HCT116 (cell line): ENCODE results near the gene LRRC4B. TPM values are rescaled to one million over a fixed set of nuclear protein-coding genes. Genes with fewer than 3 reads are reported as not detected.

Experiments used
- ATAC-seq: fragments of 200-7000 bp; cut with Tn5 transposase; 2 replicates; pipeline ENCODE4 v1.9.1; 2020; ENCODE audit warnings: mild to moderate bottlenecking, moderate library complexity
- BruUV-seq: library from RNA; stranded (reverse); fragments of 400-500 nt; replicated peaks from 2 replicates; lab custom pipeline; 2021; lab: Mats Ljungman, UMichigan
- CTCF ChIA-PET: fragments of 300-600 bp; sonication (Branson Sonifier 250); formaldehyde crosslinking; loops from one replicate; lab custom pipeline; 2021; ENCODE audit warnings: antibody characterized with exemption; lab: Charles Lee
- POLR2A ChIA-PET: fragments of 300-600, 350-600 bp; sonication (Branson Sonifier 250); formaldehyde crosslinking; loops from one replicate; lab custom pipeline; 2021; ENCODE audit warnings: antibody characterized with exemption; lab: Charles Lee
- RAD21 ChIA-PET, 2 experiments: fragments of 300-600 bp; sonication (Branson Sonifier 250); formaldehyde crosslinking; loops; one replicate each; lab custom pipeline; 2023; ENCODE audit warnings: low total read pairs in 2 of 2; ENCODE audit not compliant: uncharacterized antibody in 2 of 2, unreplicated experiment in 2 of 2, low non-redundant PET in 1 of 2; lab: Charles Lee
- DNase-seq: peaks from one replicate; pipeline ENCODE4 v3.0.0-alpha.2; 2010; ENCODE audit warnings: low read depth, low spot score
- H2AFZ ChIP-seq: fragments of 200-600 bp; shearing (Covaris generic), sonication (generic); 2 replicates; pipeline ENCODE4 v1.6.1; 2017; ENCODE audit warnings: low read depth, mixed run types, mixed read lengths, antibody characterized with exemption, low read length; ENCODE audit not compliant: poor library complexity, severe bottlenecking
- H3K27ac ChIP-seq: 2 replicates; pipeline ENCODE4 v1.5.1; 2012; ENCODE audit warnings: low read depth, low read length
- H3K27me3 ChIP-seq: fragments of 200-600 bp; sonication (generic); 2 replicates; pipeline ENCODE4 v1.6.1; 2016; ENCODE audit warnings: mixed run types, low read length, mixed read lengths; ENCODE audit not compliant: insufficient read depth
- H3K36me3 ChIP-seq, 2 experiments: fragments of 200-500 bp in 1 of 2; fragments of 200-600 bp in 1 of 2; sonication (Bioruptor generic) in 1 of 2; sonication (generic) in 1 of 2; 2 replicates each; pipeline versions ENCODE4 v1.5.1 to v1.6.1; 2014 to 2016; ENCODE audit warnings: low read length in 2 of 2, inconsistent platforms in 1 of 2, mixed read lengths in 1 of 2, mixed run types in 1 of 2; ENCODE audit not compliant: insufficient read depth in 2 of 2, control insufficient read depth in 1 of 2
- H3K4me1 ChIP-seq, 2 experiments: fragments of 200-600 bp in 1 of 2; sonication (generic) in 1 of 2; 2 replicates each; pipeline versions ENCODE4 v1.5.1 to v1.6.1; 2012 to 2017; ENCODE audit warnings: low read length in 2 of 2, inconsistent platforms in 1 of 2, mild to moderate bottlenecking in 1 of 2, mixed read lengths in 1 of 2, mixed run types in 1 of 2, moderate library complexity in 1 of 2; ENCODE audit not compliant: insufficient read depth in 2 of 2, control insufficient read depth in 1 of 2
- H3K4me2 ChIP-seq: fragments of 200-600 bp; sonication (generic); 2 replicates; pipeline ENCODE4 v1.6.1; 2017; ENCODE audit warnings: mixed run types, low read length, mixed read lengths
- H3K4me3 ChIP-seq, 2 experiments: fragments of 200-600 bp in 1 of 2; sonication (generic) in 1 of 2; replicated peaks in 1 of 2; 2 replicates each; pipeline ENCODE4 v1.5.1; 2011 to 2016; ENCODE audit warnings: low read length in 2 of 2, control low read depth in 1 of 2, low read depth in 1 of 2, mild to moderate bottlenecking in 1 of 2, mixed read lengths in 1 of 2, mixed run types in 1 of 2
- H3K79me2 ChIP-seq: fragments of 200-600 bp; sonication (generic); 2 replicates; pipeline ENCODE4 v1.6.1; 2017; ENCODE audit warnings: mild to moderate bottlenecking, mixed run types, low read length, moderate library complexity, mixed read lengths; ENCODE audit not compliant: insufficient read depth
- H3K9ac ChIP-seq: fragments of 200-600 bp; sonication (generic); 2 replicates; pipeline ENCODE4 v1.6.1; 2016; ENCODE audit warnings: low read length, mixed read lengths
- H3K9me2 ChIP-seq: fragments of 200-600 bp; sonication (generic), shearing (Covaris generic); 2 replicates; pipeline ENCODE4 v1.6.1; 2017; ENCODE audit warnings: mixed run types, mild to moderate bottlenecking, moderate library complexity; ENCODE audit not compliant: insufficient read depth
- H3K9me3 ChIP-seq, 2 experiments: fragments of 200-500 bp in 1 of 2; fragments of 200-600 bp in 1 of 2; sonication (Bioruptor generic) in 1 of 2; sonication (generic) in 1 of 2; 2 replicates each; pipeline ENCODE4 v1.6.1; 2014 to 2017; ENCODE audit warnings: low read length in 2 of 2, mixed read lengths in 2 of 2, inconsistent platforms in 1 of 2, low read depth in 1 of 2, mild to moderate bottlenecking in 1 of 2, mixed run types in 1 of 2, moderate library complexity in 1 of 2; ENCODE audit not compliant: control insufficient read depth in 1 of 2, insufficient read depth in 1 of 2
- H4K20me1 ChIP-seq: fragments of 200-600 bp; sonication (generic), shearing (Covaris generic); 2 replicates; pipeline ENCODE4 v1.6.1; 2017; ENCODE audit warnings: mixed run types, mild to moderate bottlenecking, moderate library complexity; ENCODE audit not compliant: insufficient read depth
- CBX3 ChIP-seq: IDR thresholded peaks from 2 replicates; pipeline ENCODE4 v1.6.1; 2012; ENCODE audit warnings: low read depth
- CEBPB ChIP-seq: IDR thresholded peaks from 2 replicates; pipeline ENCODE4 v1.6.1; 2012; ENCODE audit warnings: low read depth
- EGR1 ChIP-seq: IDR thresholded peaks from 2 replicates; pipeline ENCODE4 v1.6.1; 2012; ENCODE audit warnings: low read depth
- EZH2 ChIP-seq: fragments of 200-600 bp; sonication (generic); IDR thresholded peaks from 2 replicates; pipeline ENCODE4 v1.6.1; 2017; ENCODE audit warnings: antibody characterized with exemption, mixed run types
- EZH2phosphoT487 ChIP-seq: fragments of 200-600 bp; IDR thresholded peaks from 2 replicates; pipeline ENCODE4 v1.6.1; 2018; ENCODE audit warnings: antibody characterized with exemption, borderline replicate concordance
- FOSL1 ChIP-seq: IDR thresholded peaks from 2 replicates; pipeline ENCODE4 v1.6.1; 2012; ENCODE audit warnings: low read depth
- POLR2A ChIP-seq: IDR thresholded peaks from 2 replicates; pipeline ENCODE4 v1.7.0; 2011; ENCODE audit warnings: borderline replicate concordance; ENCODE audit not compliant: insufficient read depth, insufficient read length; ENCODE audit errors: extremely low read depth
- POLR2AphosphoS5 ChIP-seq: IDR thresholded peaks from 2 replicates; pipeline ENCODE4 v1.6.1; 2011; ENCODE audit warnings: mild to moderate bottlenecking, low read depth, low read length, moderate library complexity
- SP1 ChIP-seq: IDR thresholded peaks from 2 replicates; pipeline ENCODE4 v1.6.1; 2012; ENCODE audit warnings: low read depth
- TCF7L2 ChIP-seq: IDR thresholded peaks from 2 replicates; pipeline ENCODE4 v1.7.0; 2011; ENCODE audit warnings: borderline replicate concordance, inconsistent platforms; ENCODE audit not compliant: insufficient read depth, insufficient read length; ENCODE audit errors: extremely low read depth
- ZNF274 ChIP-seq: fragments of 200-500 bp; sonication (Bioruptor generic); IDR thresholded peaks from 2 replicates; pipeline ENCODE4 v1.6.1; 2014; ENCODE audit warnings: mild to moderate bottlenecking, low read depth, low read length, inconsistent platforms
- intact Hi-C: fragments of 100-400 bp; cut with micrococcal nuclease; formaldehyde crosslinking; loops from 2 replicates; pipeline ENCODE4 v1.10.0; 2022
- total RNA-seq: library from RNA; stranded (reverse); gene quantifications from one replicate; pipeline ENCODE4 v1.2.1, GENCODE V29; 2021; ENCODE audit not compliant: unreplicated experiment
- TF ChIP-seq, protein P1 (sequence below): IDR thresholded peaks from 2 replicates; pipeline ENCODE4 v1.6.1; 2012
- TF ChIP-seq, protein P2 (sequence below): IDR thresholded peaks from 2 replicates; pipeline ENCODE4 v1.6.1; 2012
- TF ChIP-seq, protein P3 (sequence below), 3 experiments: fragments of 200-600 bp in 1 of 3; sonication (generic) in 1 of 3; IDR thresholded peaks in 2 of 3; conservative IDR thresholded peaks in 1 of 3; 2 replicates each; pipeline ENCODE4 v1.5.1; 2012 to 2017; ENCODE audit warnings: low read depth in 2 of 3, low read length in 2 of 3, antibody characterized with exemption in 1 of 3, borderline replicate concordance in 1 of 3, control low read depth in 1 of 3, mild to moderate bottlenecking in 1 of 3, mixed read lengths in 1 of 3, mixed run types in 1 of 3, moderate library complexity in 1 of 3; ENCODE audit not compliant: insufficient read depth in 1 of 3

The LRRC4B gene
- total RNA-seq, 1 experiment from 2014 or later, result 0.89 TPM

DNA sequence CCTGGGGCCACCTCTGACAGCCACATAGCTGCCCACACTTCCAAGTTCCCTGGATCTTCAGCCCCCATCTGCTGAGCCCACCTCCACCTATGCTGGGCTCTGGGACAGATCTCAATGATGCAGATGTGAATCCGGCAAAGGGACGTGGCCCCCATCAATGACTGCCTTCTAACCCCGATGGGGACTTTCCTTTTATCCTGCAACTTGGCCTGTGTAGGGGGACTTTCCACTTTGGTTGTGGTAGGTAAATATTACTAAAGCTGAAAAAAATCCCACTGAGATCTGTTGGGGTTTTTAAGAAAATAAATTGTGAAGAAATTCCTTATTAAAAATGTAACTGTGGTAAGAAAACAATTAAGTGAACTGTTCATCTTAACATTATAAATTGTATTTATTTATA is 33.8 kb downstream of the LRRC4B start:
- Histone ChIP-seq H3K27ac (no peak overlapping the region), H3K36me3 (no peaks in the 10 kb centered on the region), H3K79me2 (no peaks in the 10 kb centered on the region), H4K20me1 (no peaks in the 10 kb centered on the region), H3K4me2 (no peak overlapping the region), H3K9me3 (peaks cover 7 to 20% of the 10 kb centered on the region in 2 experiments; a peak in 3 of 4 replicates), H3K4me1 (no peaks in the 10 kb centered on the region), H3K9ac (no peak overlapping the region), H3K9me2 (no peaks in the 10 kb centered on the region), H2AFZ (no peak overlapping the region), H3K4me3 (no peak overlapping the region), H3K27me3 (no peaks in the 10 kb centered on the region)
- RAD21 ChIA-PET, result no interaction called here
- CTCF ChIA-PET, result no interaction called here
- DNase-seq (no peak), ATAC-seq (no peak)
- BruUV-seq, result no TSS peak
- intact Hi-C loops, result loop anchor here (10.0 kb wide), 1 partner anchor 120 kb away; no protein-coding TSS in a partner anchor
- POLR2A ChIA-PET, result no interaction called here
- TF ChIP-seq EZH2, result no peak
- TF ChIP-seq FOSL1, result no peak
- no peak for TF ChIP-seq POLR2A
- no peak for TF ChIP-seq TCF7L2
- TF ChIP-seq, protein P1, sequence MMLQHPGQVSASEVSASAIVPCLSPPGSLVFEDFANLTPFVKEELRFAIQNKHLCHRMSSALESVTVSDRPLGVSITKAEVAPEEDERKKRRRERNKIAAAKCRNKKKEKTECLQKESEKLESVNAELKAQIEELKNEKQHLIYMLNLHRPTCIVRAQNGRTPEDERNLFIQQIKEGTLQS, result no peak
- TF ChIP-seq ZNF274, result no peak
- no peak for TF ChIP-seq EZH2phosphoT487
- TF ChIP-seq POLR2AphosphoS5, result no peak
- no peak for TF ChIP-seq SP1
- no peak for TF ChIP-seq CEBPB

DNA sequence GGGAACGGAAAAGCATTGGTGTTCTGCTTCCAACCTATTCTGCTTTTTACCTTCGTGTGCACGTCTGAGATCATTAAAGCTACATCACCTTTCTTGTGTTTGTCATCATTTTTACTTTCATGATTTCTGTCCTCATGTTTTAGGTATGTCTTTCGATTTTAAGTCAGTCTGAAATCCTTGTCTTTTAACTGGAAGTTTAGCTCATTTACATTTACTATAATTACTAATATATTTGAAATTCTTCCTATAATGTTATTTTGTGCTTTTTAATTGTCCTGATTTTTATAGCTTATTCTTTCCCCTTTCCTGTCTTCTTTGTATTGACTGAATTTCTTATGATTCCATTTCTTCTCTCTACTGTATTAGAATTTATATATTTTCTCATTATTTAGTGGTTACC is 35.3 kb downstream of the LRRC4B start:
- CTCF ChIA-PET, result interaction anchor here (1.4 kb wide), 1 partner anchor 23 kb away, joined by 3 read pairs; no protein-coding TSS in a partner anchor
- no TSS peak for BruUV-seq
- H3K79me2 ChIP-seq, result no peaks in the 10 kb centered on the region
- TF ChIP-seq TCF7L2 (no peak), SP1 (no peak), EGR1 (no peak), ZNF274 (no peak), CBX3 (peak; percentile 18; the same call in 1 of the 2 replicates)
- TF ChIP-seq, protein P2, sequence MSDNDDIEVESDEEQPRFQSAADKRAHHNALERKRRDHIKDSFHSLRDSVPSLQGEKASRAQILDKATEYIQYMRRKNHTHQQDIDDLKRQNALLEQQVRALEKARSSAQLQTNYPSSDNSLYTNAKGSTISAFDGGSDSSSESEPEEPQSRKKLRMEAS, result no peak
- TF ChIP-seq, protein P3, sequence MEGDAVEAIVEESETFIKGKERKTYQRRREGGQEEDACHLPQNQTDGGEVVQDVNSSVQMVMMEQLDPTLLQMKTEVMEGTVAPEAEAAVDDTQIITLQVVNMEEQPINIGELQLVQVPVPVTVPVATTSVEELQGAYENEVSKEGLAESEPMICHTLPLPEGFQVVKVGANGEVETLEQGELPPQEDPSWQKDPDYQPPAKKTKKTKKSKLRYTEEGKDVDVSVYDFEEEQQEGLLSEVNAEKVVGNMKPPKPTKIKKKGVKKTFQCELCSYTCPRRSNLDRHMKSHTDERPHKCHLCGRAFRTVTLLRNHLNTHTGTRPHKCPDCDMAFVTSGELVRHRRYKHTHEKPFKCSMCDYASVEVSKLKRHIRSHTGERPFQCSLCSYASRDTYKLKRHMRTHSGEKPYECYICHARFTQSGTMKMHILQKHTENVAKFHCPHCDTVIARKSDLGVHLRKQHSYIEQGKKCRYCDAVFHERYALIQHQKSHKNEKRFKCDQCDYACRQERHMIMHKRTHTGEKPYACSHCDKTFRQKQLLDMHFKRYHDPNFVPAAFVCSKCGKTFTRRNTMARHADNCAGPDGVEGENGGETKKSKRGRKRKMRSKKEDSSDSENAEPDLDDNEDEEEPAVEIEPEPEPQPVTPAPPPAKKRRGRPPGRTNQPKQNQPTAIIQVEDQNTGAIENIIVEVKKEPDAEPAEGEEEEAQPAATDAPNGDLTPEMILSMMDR (IDR thresholded peaks at IDR 0.05 in 2 of 3, conservative IDR thresholded peaks at IDR 0.05 in 1 of 3; ENCODE audit: borderline replicate concordance in 1 of 3, insufficient read depth in 1 of 3, low read depth in 2 of 3, low read length in 2 of 3), result no peak
- TF ChIP-seq, all 23 proteins: peak for 1
- ATAC-seq (no peak), DNase-seq (no peak)
- no peaks in the 10 kb centered on the region for H3K4me1 ChIP-seq
- peaks cover 7 to 20% of the 10 kb centered on the region in 2 experiments; a peak in 3 of 4 replicates for H3K9me3 ChIP-seq
- no peak overlapping the region for H3K4me3 ChIP-seq
- H3K9ac ChIP-seq, result no peak overlapping the region
- H3K4me2 ChIP-seq, result no peak overlapping the region
- H3K27ac ChIP-seq, result no peak overlapping the region
- H3K9me2 ChIP-seq, result no peaks in the 10 kb centered on the region
- ChIA-PET RAD21 (no interaction called here), POLR2A (interaction anchor here (0.6 kb wide), 1 partner anchor 13 kb away, joined by 3 read pairs; no protein-coding TSS in a partner anchor)
- no peak overlapping the region for H2AFZ ChIP-seq
- intact Hi-C loops, result loop anchor here (10.0 kb wide), 1 partner anchor 122 kb away; no protein-coding TSS in a partner anchor
- no peaks in the 10 kb centered on the region for H3K27me3 ChIP-seq
- no peaks in the 10 kb centered on the region for H4K20me1 ChIP-seq
- H3K36me3 ChIP-seq, result no peaks in the 10 kb centered on the region
